WERI-Rb-1 (cell line): ENCODE data around the gene LACTB.
"Not testable (repeated sequence)": the region's sequence is repeated elsewhere in the genome, so short reads cannot be mapped to it uniquely, and the experiment has no call there.

ENCODE experiments used
- DNase-seq: peaks from one replicate; pipeline ENCODE4 v3.0.0-alpha.2; 2020
- H3K27ac ChIP-seq: fragments of 250-450 bp; sonication (Bioruptor Pico); 2 replicates; pipeline ENCODE4 v1.5.1; 2020; ENCODE audit warnings: mild to moderate bottlenecking, moderate library complexity
- H3K27me3 ChIP-seq: fragments of 250-450 bp; sonication (Bioruptor Pico); 2 replicates; pipeline ENCODE4 v1.5.1; 2021; ENCODE audit warnings: mild to moderate bottlenecking, low read depth, moderate library complexity; ENCODE audit not compliant: insufficient read depth, severe bottlenecking
- H3K36me3 ChIP-seq: fragments of 250-450 bp; sonication (Bioruptor Pico); 2 replicates; pipeline ENCODE4 v1.5.1; 2020; ENCODE audit warnings: mild to moderate bottlenecking, moderate library complexity
- H3K4me3 ChIP-seq: 2 replicates; pipeline ENCODE4 v1.5.1; 2011; ENCODE audit warnings: low read depth, mild to moderate bottlenecking, control low read depth, low read length
- H3K9me3 ChIP-seq: fragments of 250-450 bp; sonication (Bioruptor Pico); 2 replicates; pipeline ENCODE4 v1.5.1; 2021; ENCODE audit warnings: mild to moderate bottlenecking, moderate library complexity; ENCODE audit not compliant: severe bottlenecking
- TF ChIP-seq, protein P1 (sequence below): IDR thresholded peaks from 2 replicates; pipeline ENCODE4 v1.5.1; 2011; ENCODE audit warnings: low read depth, mild to moderate bottlenecking, control low read depth, inconsistent platforms, low read length

The LACTB gene

DNA sequence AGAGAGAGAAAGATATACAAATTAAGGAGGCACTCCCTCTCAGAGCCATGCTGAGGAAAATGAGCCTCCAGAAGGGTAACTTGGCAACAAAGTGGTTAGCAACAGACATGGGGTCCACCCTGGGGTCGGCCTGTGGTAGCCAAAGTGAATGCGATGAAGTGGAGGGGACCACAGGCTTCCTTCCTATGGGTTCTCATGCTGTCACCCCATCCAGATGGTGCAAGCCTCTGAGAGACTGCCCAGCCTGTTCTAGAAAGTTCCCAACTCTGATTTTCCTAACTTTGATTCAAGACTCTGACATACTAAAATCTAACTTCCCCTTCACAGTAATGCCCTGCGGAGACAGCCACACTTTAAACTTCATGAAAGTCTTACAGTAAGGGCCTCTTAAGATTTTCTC, 18.2 kb upstream of the LACTB start:
- H3K27me3 ChIP-seq = no peaks in the 10 kb centered on the region
- TF ChIP-seq, protein P1, sequence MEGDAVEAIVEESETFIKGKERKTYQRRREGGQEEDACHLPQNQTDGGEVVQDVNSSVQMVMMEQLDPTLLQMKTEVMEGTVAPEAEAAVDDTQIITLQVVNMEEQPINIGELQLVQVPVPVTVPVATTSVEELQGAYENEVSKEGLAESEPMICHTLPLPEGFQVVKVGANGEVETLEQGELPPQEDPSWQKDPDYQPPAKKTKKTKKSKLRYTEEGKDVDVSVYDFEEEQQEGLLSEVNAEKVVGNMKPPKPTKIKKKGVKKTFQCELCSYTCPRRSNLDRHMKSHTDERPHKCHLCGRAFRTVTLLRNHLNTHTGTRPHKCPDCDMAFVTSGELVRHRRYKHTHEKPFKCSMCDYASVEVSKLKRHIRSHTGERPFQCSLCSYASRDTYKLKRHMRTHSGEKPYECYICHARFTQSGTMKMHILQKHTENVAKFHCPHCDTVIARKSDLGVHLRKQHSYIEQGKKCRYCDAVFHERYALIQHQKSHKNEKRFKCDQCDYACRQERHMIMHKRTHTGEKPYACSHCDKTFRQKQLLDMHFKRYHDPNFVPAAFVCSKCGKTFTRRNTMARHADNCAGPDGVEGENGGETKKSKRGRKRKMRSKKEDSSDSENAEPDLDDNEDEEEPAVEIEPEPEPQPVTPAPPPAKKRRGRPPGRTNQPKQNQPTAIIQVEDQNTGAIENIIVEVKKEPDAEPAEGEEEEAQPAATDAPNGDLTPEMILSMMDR = no peak

DNA sequence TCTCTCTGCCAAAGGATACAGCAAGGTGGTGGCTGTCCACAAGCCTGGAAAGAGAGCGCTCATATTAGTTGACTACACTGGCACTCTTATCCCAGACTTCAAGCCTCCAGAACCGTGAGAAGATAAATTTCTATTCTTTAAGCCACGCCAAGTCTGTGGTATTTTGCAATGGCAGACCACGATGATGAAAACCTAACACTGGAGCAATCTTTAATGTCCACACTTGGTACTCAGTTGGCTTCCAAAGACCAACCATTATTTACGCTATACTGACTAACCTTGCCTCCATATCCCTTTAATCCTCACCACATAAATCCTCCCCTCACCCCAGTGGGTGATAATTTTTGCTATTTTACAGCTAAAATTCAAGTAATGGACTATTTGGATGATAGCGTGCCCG, 16.9 kb upstream of the LACTB start:
- TF ChIP-seq, protein P1 = no peak
- H3K9me3 ChIP-seq = peaks cover 6% of the 10 kb centered on the region
- no peaks in the 10 kb centered on the region for H3K36me3 ChIP-seq
- no peak overlapping the region for H3K4me3 ChIP-seq
- H3K27me3 ChIP-seq = no peaks in the 10 kb centered on the region
- no peak for DNase-seq
- H3K27ac ChIP-seq = no peak overlapping the region

More for the DNA sequence above, 18.2 kb upstream of the LACTB start:
- Histone ChIP-seq H3K9me3 (peaks cover 6% of the 10 kb centered on the region), H3K27ac (no peak overlapping the region), H3K4me3 (no peak overlapping the region), H3K36me3 (no peaks in the 10 kb centered on the region)
- DNase-seq = no peak

DNA sequence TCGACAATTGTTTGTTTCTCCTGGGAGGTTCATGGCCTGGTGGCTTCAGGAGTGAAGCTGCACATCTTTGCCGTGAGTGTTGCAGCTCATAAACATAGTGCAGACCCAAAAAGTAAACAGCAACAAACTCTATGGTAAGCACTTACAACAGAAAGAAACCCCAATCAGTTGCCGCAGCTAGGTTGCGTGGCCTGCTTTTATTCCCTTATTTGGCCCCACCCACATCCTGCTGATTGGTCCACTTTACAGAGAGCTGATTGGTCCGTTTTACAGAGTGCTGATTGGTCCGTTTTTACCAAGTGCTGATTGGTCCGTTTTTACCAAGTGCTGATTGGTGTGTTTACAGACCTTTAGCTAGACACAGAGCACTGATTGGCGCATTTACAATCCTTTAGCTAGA, 16.3 kb upstream of the LACTB start:
- H3K27ac ChIP-seq, DNase-seq, H3K27me3 ChIP-seq: not testable (repeated sequence)

DNA sequence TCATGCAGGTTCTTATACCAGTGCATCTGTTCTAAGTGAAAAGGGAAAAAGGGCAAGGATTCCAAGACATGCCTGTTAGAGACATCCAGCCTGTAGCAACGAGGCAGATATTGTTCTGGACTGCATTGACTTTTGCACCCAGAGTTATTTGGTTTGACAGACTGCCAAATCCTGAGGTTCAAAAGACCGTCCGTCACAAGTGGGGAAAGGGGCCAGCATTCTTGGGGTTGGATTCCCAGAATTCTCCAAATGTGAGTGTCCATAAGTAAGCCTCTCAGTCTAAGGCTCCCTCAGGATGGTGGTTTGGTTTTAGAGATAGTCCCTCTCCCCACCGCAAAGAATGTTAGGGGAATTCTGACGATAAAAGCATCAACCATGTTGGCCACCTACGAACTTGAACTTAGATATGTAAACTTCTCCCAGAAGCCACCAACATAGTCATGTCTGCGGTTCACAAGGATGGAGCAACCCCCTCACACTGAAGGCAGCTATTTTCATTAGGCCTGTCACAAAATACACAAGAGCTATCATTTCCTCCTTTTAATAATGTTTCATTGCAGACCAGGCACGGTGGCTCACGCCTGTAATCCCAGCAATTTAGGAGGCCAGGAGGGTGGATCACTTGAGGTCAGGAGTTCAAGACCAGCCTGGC, 13.6 kb upstream of the LACTB start:
- H3K27ac ChIP-seq = no peak overlapping the region
- no peaks in the 10 kb centered on the region for H3K9me3 ChIP-seq
- no peaks in the 10 kb centered on the region for H3K36me3 ChIP-seq
- H3K4me3 ChIP-seq = no peak overlapping the region
- DNase-seq = no peak
- TF ChIP-seq, protein P1 = no peak
- H3K27me3 ChIP-seq = no peaks in the 10 kb centered on the region

More for the DNA sequence above, 16.3 kb upstream of the LACTB start:
- H3K36me3 ChIP-seq, H3K9me3 ChIP-seq, H3K4me3 ChIP-seq: not testable (repeated sequence)

DNA sequence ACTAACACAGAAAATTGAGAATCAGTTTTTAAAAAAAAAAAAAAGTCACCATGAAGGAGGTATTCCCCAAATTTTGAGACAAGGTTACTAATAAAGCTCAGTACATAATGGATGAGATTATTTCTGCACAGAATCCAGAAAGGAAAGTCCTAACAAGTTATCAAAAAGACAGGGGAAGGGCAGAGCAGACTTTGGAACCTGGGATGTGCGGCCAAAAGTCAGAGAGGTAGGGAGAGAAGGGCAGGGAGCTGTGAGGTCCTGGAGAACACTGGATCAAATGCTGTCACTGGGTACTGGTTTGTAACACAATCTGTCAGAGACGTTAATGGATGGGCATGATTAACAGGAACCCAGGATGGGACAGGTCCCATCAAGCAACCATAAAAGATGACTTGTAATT, 12.2 kb upstream of the LACTB start:
- no peak overlapping the region for H3K4me3 ChIP-seq
- H3K36me3 ChIP-seq = no peaks in the 10 kb centered on the region
- no peak for DNase-seq
- H3K27ac ChIP-seq = no peak overlapping the region
- TF ChIP-seq, protein P1 = no peak
- no peaks in the 10 kb centered on the region for H3K9me3 ChIP-seq
- H3K27me3 ChIP-seq = no peaks in the 10 kb centered on the region

DNA sequence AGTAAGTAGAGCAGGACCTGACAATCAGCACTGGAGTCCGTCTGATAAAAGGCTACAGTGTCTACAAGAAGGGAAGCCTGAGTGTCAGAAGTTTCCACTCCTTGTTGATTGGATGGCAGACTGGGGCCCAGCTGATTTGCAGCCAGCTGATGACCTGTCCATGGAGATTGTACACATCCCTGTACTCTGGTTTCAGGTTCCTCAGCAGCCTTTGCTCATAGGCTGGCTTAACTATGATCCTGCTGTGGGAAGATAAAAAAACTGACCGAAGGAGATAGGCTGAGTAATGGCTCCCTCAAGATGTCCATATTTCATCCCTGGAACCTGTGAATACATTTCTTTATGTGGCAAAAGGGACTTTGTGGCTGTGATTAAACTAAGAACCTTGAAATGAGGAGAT, 11.7 kb upstream of the LACTB start:
- H3K4me3 ChIP-seq = no peak overlapping the region
- no peaks in the 10 kb centered on the region for H3K9me3 ChIP-seq
- DNase-seq = no peak
- H3K27me3 ChIP-seq = no peaks in the 10 kb centered on the region
- no peaks in the 10 kb centered on the region for H3K36me3 ChIP-seq
- TF ChIP-seq, protein P1 = no peak
- H3K27ac ChIP-seq = no peak overlapping the region
